ENCODE results near the gene NCEH1.

Gene NCEH1

GRCh38 chr3:172627057-172627809, 83.6 kb downstream of the NCEH1 start:
- no peak overlapping the region for H3K4me3 ChIP-seq (ENCODE audit: control insufficient read depth, low read depth, low read length)
- peak; percentile 53 for DNase-seq (ENCODE audit: low read depth)
- TF ChIP-seq, protein P1, sequence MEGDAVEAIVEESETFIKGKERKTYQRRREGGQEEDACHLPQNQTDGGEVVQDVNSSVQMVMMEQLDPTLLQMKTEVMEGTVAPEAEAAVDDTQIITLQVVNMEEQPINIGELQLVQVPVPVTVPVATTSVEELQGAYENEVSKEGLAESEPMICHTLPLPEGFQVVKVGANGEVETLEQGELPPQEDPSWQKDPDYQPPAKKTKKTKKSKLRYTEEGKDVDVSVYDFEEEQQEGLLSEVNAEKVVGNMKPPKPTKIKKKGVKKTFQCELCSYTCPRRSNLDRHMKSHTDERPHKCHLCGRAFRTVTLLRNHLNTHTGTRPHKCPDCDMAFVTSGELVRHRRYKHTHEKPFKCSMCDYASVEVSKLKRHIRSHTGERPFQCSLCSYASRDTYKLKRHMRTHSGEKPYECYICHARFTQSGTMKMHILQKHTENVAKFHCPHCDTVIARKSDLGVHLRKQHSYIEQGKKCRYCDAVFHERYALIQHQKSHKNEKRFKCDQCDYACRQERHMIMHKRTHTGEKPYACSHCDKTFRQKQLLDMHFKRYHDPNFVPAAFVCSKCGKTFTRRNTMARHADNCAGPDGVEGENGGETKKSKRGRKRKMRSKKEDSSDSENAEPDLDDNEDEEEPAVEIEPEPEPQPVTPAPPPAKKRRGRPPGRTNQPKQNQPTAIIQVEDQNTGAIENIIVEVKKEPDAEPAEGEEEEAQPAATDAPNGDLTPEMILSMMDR (IDR thresholded peaks at IDR 0.05; ENCODE audit: control insufficient read depth, insufficient read depth, low read depth, low read length, missing control alignments): no peak

DNA sequence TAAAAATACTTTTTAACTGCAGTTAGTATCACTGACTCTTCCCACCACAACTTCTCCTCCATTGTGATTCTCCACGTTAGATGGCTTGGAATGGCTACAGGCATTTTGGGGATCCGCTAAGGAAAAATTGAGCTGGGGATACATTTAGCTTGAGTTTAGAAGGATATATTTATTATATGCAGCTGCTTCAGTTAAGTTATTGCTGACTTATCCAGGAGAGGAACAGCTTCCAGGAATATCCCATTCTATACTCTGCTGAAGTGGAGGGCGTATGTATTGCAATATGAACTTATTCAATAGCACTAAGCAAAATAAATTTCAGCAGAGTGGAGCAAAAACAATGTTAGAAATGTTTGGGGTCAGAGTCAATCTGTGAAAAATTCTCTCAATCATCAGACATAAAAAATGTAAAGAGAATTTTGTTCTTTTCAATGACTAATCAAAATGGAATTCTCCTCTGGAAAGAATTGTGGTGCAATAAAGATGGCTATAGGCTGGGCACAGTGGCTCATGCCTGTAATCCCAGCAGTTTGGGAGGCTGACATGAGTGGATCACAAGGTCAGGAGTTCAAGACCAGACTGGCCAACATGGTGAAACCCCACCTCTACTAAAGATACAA, 84.7 kb downstream of the NCEH1 start:
- DNase-seq (ENCODE audit: low read depth): no peak
- TF ChIP-seq, protein P1 (IDR thresholded peaks at IDR 0.05; ENCODE audit: control insufficient read depth, insufficient read depth, low read depth, low read length, missing control alignments): no peak
- H3K4me3 ChIP-seq (ENCODE audit: control insufficient read depth, low read depth, low read length): no peak overlapping the region

- DNase-seq (ENCODE audit: low read depth): no peak
- TF ChIP-seq, protein P1 (IDR thresholded peaks at IDR 0.05; ENCODE audit: control insufficient read depth, insufficient read depth, low read depth, low read length, missing control alignments): no peak
- H3K4me3 ChIP-seq (ENCODE audit: control insufficient read depth, low read depth, low read length): no peak overlapping the region
Observed at GRCh38 chr3:172625404-172625803, 85.5 kb downstream of the NCEH1 start.

DNA sequence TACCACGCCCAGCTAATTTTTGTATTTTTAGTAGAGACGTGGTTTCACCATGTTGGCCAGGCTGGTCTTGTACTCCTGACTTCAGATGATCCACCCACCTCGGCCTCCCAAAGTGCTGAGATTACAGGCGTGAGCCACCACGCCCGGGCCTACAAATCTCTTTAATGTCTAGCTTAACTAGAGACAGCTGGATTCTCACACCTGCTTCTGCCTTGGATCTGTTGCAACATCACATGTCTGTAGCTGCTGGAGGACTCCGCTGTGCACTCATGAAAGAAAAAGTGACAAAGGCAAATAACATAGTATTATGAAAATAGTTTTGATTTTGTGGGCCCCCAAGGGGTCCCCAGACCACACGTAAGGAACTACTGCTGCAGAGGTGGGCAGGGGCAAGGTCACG, 85.9 kb downstream of the NCEH1 start:
- no peak overlapping the region for H3K4me3 ChIP-seq (ENCODE audit: control insufficient read depth, low read depth, low read length)
- DNase-seq (ENCODE audit: low read depth): no peak
- TF ChIP-seq, protein P1 (IDR thresholded peaks at IDR 0.05; ENCODE audit: control insufficient read depth, insufficient read depth, low read depth, low read length, missing control alignments): no peak

GRCh38 chr3:172622916-172623700, 87.8 kb downstream of the NCEH1 start:
- H3K4me3 ChIP-seq (ENCODE audit: control insufficient read depth, low read depth, low read length): no peak overlapping the region
- TF ChIP-seq, protein P1 (IDR thresholded peaks at IDR 0.05; ENCODE audit: control insufficient read depth, insufficient read depth, low read depth, low read length, missing control alignments): peak; percentile 63
- DNase-seq (ENCODE audit: low read depth): no peak

DNA sequence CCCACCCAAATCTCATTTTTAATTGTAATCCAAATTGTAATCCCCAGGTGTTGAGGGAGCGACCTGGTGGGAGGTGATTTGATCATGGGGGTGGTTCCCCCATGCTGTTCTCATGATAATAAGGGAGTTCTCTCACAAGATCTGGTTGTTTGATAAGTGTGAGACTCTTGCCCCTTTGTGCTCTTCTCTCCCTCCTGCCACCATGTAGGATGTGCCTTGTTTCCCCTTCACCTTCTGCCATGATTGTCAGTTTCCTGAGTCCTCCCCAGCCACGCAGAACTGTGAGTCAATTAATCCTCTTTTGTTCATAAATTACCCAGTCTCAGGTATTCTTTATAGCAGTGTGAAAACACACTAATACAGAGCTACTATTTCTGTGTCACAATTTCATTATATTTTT, 88.7 kb downstream of the NCEH1 start:
- DNase-seq (ENCODE audit: low read depth): no peak
- no peak overlapping the region for H3K4me3 ChIP-seq (ENCODE audit: control insufficient read depth, low read depth, low read length)
- TF ChIP-seq, protein P1 (IDR thresholded peaks at IDR 0.05; ENCODE audit: control insufficient read depth, insufficient read depth, low read depth, low read length, missing control alignments): no peak
